ENCODE data around the gene RNF223. TPM values are rescaled to one million over a fixed set of nuclear protein-coding genes. Genes with fewer than 3 reads are reported as not detected.

RNF223 gene
- polyA plus RNA-seq, 2 of the 4 experiments (the other 2 are of a cell fraction), result 0.08 TPM; not detected in 1

- FAIRE-seq, result no peak
- peak overlapping the region; percentile 60 for H3K4me3 ChIP-seq
- ChIA-PET CTCF (interaction anchor here (1.3 to 3.0 kb wide), 3 partner anchors 10 to 88 kb away, joined by 3 to 11 read pairs (median 3); partner anchors contain the start of gene PERM1), POLR2A (interaction anchor here (1.1 to 1.2 kb wide), 2 partner anchors 42 to 50 kb away, joined by 3 read pairs; partner anchors contain the start of gene AGRN)
- no peaks in the 10 kb centered on the region for H3K9me3 ChIP-seq
- peaks cover 31% of the 10 kb centered on the region for H3K4me1 ChIP-seq
- no peak for TF ChIP-seq CBX8 (IDR thresholded peaks at IDR 0.05)
- TF ChIP-seq ZFP36 (IDR thresholded peaks at IDR 0.05; ENCODE audit: borderline replicate concordance, partially characterized antibody), result no peak
- no peak for TF ChIP-seq POLR2AphosphoS2 (conservative IDR thresholded peaks at IDR 0.05; ENCODE audit: low read length)
- TF ChIP-seq CEBPB (IDR thresholded peaks at IDR 0.05), result no peak
- TF ChIP-seq E2F6 (IDR thresholded peaks at IDR 0.05; ENCODE audit: borderline replicate concordance, low read depth), result 0 out of 2 replicates have a peak, but pooled peaks have one; percentile 21
- peak; percentile 40 for TF ChIP-seq CHD2 (IDR thresholded peaks at IDR 0.05; ENCODE audit: low read length, partially characterized antibody)
- TF ChIP-seq EHMT2 (IDR thresholded peaks at IDR 0.05; ENCODE audit: low read depth), result no peak
- no peak for TF ChIP-seq NPAS2 (CRISPR knock-in tag; IDR thresholded peaks at IDR 0.05; ENCODE audit: borderline replicate concordance)
- no peak for TF ChIP-seq HOXB5 (CRISPR knock-in tag; IDR thresholded peaks at IDR 0.05)
- TF ChIP-seq RFX5 (IDR thresholded peaks at IDR 0.05), result no peak
- TF ChIP-seq HDAC2 (IDR thresholded peaks at IDR 0.05), result no peak
- no peak for TF ChIP-seq FOXS1 (CRISPR knock-in tag; IDR thresholded peaks at IDR 0.05)
- TF ChIP-seq, protein P1, sequence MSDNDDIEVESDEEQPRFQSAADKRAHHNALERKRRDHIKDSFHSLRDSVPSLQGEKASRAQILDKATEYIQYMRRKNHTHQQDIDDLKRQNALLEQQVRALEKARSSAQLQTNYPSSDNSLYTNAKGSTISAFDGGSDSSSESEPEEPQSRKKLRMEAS (IDR thresholded peaks at IDR 0.05), result peak; percentile 34; the same call in 1 of the 2 replicates
- TF ChIP-seq, protein P2, sequence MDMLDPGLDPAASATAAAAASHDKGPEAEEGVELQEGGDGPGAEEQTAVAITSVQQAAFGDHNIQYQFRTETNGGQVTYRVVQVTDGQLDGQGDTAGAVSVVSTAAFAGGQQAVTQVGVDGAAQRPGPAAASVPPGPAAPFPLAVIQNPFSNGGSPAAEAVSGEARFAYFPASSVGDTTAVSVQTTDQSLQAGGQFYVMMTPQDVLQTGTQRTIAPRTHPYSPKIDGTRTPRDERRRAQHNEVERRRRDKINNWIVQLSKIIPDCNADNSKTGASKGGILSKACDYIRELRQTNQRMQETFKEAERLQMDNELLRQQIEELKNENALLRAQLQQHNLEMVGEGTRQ (IDR thresholded peaks at IDR 0.05), result no peak
- TF ChIP-seq CTCF (IDR thresholded peaks at IDR 0.05), result no peak
- TF ChIP-seq, protein P3, sequence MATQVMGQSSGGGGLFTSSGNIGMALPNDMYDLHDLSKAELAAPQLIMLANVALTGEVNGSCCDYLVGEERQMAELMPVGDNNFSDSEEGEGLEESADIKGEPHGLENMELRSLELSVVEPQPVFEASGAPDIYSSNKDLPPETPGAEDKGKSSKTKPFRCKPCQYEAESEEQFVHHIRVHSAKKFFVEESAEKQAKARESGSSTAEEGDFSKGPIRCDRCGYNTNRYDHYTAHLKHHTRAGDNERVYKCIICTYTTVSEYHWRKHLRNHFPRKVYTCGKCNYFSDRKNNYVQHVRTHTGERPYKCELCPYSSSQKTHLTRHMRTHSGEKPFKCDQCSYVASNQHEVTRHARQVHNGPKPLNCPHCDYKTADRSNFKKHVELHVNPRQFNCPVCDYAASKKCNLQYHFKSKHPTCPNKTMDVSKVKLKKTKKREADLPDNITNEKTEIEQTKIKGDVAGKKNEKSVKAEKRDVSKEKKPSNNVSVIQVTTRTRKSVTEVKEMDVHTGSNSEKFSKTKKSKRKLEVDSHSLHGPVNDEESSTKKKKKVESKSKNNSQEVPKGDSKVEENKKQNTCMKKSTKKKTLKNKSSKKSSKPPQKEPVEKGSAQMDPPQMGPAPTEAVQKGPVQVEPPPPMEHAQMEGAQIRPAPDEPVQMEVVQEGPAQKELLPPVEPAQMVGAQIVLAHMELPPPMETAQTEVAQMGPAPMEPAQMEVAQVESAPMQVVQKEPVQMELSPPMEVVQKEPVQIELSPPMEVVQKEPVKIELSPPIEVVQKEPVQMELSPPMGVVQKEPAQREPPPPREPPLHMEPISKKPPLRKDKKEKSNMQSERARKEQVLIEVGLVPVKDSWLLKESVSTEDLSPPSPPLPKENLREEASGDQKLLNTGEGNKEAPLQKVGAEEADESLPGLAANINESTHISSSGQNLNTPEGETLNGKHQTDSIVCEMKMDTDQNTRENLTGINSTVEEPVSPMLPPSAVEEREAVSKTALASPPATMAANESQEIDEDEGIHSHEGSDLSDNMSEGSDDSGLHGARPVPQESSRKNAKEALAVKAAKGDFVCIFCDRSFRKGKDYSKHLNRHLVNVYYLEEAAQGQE (IDR thresholded peaks at IDR 0.05), result peak; percentile 58
- TF ChIP-seq CHD4 (IDR thresholded peaks at IDR 0.05; ENCODE audit: borderline replicate concordance), result no peak
- TF ChIP-seq PHF8 (IDR thresholded peaks at IDR 0.05; ENCODE audit: borderline replicate concordance, low read depth), result no peak
- TF ChIP-seq TP53 (CRISPR knock-in tag; IDR thresholded peaks at IDR 0.05), result no peak
- no peak for TF ChIP-seq FOSB (CRISPR knock-in tag; IDR thresholded peaks at IDR 0.05)
- no CpG with 5 or more reads among the region's 75 CpGs for WGBS (ENCODE audit: missing lambda C conversion rate)
- H3K27ac ChIP-seq, result peak overlapping the region; percentile 76 to 88
- peak overlapping the region; percentile 96 for H3K4me2 ChIP-seq
- peak; percentile 20 to 54; a peak in 4 of 6 replicates for ATAC-seq
- peak; percentile 58 to 81 for DNase-seq (ENCODE audit: low read depth in 1 of 2, low spot score in 1 of 2)
These were observed 4.9 kb downstream of the RNF223 start for GRCh38 chr1:1069056-1069710.
